C4-2B (cell line): ENCODE measurements around the gene RFX2.

Source experiments
- H3K27ac ChIP-seq: fragments of 450-650 bp; 2 replicates; pipeline ENCODE4 v1.5.1; 2017
- ZFX ChIP-seq: fragments of 450-650 bp; IDR thresholded peaks from 2 replicates; pipeline ENCODE4 v1.6.1; 2017
- TF ChIP-seq, protein P1 (sequence below): fragments of 450-650 bp; conservative IDR thresholded peaks from 2 replicates; pipeline ENCODE4 v1.5.1; 2017; ENCODE audit warnings: mild to moderate bottlenecking

The RFX2 gene

DNA sequence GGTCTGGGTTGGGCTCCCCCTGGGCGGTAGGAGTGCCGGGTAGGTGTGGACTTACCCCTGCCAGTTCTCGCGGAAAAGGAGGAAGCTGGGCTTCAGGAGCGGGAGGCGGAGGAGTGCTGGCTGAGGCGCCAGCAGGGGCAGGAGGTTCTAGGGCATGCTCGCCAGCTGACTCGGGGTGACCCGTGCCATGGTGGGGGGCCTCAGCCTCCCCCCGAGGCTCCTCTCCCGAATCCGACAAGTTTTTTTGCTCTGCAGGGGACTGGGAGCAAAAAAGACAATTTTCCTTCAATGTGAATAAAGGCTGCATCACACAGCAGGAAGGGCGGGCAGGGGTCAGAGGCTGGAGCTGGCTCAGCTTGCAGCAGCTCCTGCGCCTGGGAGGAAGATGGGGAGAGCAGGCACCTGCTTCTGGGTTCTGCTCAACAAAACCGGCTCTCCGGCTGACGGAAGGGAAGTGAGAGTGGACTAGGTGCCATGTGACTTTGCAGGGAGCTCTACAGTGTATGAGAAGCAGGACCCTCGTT, 158.9 kb downstream of the RFX2 start:
- H3K27ac ChIP-seq, result no peak overlapping the region

DNA sequence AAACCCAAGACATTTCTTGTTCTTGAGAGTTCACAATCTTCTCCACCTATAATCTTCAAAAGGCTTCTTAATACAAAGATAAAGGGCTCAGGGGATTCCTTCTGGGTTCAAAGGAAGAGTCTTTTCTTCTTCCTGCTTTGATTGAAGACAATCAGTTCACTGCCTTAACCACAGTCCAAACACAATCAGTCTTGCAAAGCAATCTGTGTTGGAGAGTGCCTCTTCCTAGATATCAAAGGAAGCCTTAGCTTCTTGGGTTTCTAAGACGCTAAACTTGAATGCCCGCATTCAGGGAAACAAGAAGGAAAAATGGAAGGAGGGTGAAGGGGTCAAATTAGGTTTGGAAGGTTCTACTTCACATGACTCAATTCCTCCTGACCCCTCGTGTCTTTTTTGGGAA, 159.6 kb downstream of the RFX2 start:
- no peak overlapping the region for H3K27ac ChIP-seq
- TF ChIP-seq, protein P1, sequence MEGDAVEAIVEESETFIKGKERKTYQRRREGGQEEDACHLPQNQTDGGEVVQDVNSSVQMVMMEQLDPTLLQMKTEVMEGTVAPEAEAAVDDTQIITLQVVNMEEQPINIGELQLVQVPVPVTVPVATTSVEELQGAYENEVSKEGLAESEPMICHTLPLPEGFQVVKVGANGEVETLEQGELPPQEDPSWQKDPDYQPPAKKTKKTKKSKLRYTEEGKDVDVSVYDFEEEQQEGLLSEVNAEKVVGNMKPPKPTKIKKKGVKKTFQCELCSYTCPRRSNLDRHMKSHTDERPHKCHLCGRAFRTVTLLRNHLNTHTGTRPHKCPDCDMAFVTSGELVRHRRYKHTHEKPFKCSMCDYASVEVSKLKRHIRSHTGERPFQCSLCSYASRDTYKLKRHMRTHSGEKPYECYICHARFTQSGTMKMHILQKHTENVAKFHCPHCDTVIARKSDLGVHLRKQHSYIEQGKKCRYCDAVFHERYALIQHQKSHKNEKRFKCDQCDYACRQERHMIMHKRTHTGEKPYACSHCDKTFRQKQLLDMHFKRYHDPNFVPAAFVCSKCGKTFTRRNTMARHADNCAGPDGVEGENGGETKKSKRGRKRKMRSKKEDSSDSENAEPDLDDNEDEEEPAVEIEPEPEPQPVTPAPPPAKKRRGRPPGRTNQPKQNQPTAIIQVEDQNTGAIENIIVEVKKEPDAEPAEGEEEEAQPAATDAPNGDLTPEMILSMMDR, result no peak
- TF ChIP-seq ZFX, result no peak

More for the DNA sequence above, 158.9 kb downstream of the RFX2 start:
- TF ChIP-seq, protein P1, result no peak
- TF ChIP-seq ZFX, result no peak

DNA sequence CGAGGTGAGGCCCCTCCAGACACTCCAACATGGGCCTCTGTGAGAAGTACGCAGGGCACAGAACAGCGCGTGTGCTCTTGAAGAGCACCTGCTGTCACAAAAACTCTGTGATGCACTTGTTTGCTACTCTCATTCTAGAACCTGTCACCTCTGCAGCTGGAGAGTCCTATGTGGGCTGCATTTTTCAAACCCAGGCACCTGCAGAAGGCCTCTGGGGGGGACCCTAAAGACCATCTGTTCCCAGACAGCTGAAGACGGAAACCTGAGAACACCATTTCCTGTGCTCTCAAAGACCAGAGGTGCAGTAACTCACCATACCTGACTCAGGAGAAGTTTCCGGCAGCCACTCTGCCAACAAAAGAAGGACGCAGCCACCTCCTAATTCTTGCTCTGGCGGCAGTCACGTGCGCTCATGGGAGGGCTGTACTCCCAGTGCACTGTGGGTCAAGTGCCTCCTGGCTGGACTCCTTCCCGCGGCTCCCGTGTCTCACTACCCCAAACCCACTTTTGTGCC, 160.5 kb downstream of the RFX2 start:
- TF ChIP-seq, protein P1, result no peak
- TF ChIP-seq ZFX, result no peak
- no peak overlapping the region for H3K27ac ChIP-seq

DNA sequence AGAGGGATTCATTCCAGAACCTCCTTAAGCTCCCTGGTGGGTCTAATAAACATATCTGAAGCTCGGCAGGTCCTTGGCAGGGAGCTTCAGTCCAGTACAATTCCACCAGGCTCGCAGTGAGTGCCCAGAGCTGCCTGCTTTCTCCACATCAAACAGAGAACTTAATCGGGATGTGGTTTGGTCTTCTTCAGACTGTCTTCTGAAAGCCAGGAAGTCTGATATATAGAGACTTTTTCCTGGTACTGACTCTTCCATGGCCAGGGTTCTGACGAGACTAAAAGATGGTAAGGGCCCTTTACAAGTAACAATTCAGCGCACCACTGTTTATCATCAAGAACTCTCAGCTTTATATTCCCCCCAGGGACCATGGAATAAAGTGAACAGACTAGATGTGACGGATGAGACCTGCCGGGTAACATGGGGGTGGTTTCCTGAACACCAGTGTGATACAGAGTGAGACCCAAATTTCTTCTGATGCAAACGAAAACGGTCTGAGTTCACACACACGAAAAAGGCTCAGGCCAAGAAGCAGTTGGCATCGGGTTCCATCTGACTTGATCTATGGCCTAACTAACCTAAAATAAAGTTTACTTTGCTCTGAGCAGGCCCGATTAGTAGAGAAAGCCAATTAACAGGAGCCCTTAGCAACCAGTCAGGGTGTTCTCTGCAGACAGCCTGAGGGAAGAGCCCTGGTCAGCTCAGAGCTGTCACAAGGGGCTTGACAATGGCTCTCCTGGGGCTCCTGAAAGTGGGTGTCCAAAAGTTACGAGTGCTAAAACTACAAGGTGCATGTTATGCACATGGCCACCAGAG, 161.3 kb downstream of the RFX2 start:
- no peak overlapping the region for H3K27ac ChIP-seq
- TF ChIP-seq, protein P1, result no peak
- TF ChIP-seq ZFX, result no peak

DNA sequence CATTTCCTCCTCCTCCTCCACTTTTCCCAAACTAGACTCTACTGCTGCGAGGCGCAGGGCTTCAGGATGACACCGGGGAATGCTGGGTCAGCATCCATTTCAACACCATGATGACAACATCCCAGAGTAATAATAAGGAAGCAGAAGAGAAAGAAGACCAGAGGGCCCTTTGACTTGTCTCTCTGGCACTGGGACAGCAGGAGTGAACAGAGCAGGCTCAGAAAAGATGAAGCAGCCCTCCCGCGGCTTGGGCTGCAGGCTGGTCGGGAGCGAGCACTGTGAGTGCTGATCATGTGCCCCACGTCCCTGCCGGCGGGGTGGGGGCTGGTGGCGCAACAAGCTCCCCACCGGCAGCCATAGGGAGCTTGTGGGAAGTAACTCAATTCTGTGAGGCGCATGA, 162.9 kb downstream of the RFX2 start:
- TF ChIP-seq, protein P1, result no peak
- TF ChIP-seq ZFX, result no peak

DNA sequence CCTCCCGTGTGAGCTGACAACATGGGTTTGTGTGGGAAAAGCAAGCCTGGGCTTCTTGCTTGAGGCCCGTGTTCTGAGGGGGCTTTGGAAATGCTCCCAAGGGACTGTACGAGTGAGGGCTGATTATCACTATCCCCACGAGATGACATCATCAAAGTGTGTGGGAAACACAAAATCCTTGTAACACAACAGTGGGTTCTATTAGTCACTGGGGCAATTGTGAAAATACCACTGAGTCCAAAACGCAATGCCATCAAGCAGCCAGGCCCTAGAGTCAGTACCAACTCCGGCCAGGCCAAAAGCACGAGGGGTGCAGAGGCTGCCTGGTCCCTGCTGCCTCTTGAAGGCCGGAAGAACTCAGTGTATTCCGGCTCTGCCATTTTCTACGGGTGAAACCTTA, 166.7 kb downstream of the RFX2 start:
- TF ChIP-seq ZFX, result no peak
- TF ChIP-seq, protein P1, result no peak

More for the DNA sequence above, 162.9 kb downstream of the RFX2 start:
- no peak overlapping the region for H3K27ac ChIP-seq

More for the DNA sequence above, 166.7 kb downstream of the RFX2 start:
- H3K27ac ChIP-seq, result no peak overlapping the region
